Daoy (cell line): Measurements from ENCODE around the gene ZFAND6. TPM values are rescaled to one million over a fixed set of nuclear protein-coding genes. Genes with fewer than 3 reads are reported as not detected.

ENCODE experiments used
- DNase-seq: peaks from one replicate; pipeline ENCODE4 v3.0.0-alpha.2; 2015; ENCODE audit warnings: low read depth
- total RNA-seq: library from RNA; depleted of rRNA; stranded (reverse); fragments of >200 nt; shearing (Covaris generic); gene quantifications from 2 replicates; pipeline ENCODE4 v1.2.3, GENCODE V29; 2014

ZFAND6 gene
- total RNA-seq, 1 experiment from 2014 or later: 102 TPM

DNA sequence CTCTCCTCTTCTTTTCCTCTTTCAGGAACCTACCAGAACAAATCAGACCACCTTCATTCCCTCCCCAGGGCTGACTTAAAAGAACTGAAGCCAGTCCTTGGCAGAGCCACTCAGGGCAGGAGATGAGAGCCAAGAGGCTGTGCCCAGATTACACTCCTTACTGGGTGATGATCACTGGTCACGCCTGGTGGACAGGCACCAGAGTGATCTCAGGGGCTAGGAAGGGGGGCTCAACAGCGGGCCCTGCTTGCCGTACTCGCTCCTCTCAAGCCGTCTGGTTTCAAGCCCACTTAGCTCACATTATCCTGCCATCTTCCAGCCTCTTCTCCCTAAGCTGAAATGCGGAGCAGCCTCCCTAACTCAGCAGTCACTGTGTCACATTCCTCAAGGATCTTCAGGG is 91.7 kb downstream of the ZFAND6 start:
- DNase-seq: no peak

DNA sequence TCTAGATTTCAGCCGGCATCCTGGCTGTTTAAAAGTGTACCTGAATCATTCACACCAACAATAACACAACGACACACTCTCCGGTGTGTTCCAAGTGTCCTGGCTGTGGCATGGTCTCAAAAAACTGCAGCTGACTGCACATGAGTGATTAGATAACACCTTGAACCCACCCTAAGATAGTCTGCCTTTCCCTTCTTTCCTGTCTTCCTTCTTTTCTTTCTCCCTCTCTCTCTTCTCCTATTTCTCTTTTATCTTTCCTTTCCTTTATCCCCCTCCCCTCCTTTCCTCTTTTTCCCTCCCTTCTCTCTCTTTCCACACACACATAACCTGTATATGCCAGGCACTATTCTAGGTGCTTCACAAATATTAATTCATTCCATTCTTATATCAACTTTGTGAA is 92.1 kb downstream of the ZFAND6 start:
- no peak for DNase-seq

DNA sequence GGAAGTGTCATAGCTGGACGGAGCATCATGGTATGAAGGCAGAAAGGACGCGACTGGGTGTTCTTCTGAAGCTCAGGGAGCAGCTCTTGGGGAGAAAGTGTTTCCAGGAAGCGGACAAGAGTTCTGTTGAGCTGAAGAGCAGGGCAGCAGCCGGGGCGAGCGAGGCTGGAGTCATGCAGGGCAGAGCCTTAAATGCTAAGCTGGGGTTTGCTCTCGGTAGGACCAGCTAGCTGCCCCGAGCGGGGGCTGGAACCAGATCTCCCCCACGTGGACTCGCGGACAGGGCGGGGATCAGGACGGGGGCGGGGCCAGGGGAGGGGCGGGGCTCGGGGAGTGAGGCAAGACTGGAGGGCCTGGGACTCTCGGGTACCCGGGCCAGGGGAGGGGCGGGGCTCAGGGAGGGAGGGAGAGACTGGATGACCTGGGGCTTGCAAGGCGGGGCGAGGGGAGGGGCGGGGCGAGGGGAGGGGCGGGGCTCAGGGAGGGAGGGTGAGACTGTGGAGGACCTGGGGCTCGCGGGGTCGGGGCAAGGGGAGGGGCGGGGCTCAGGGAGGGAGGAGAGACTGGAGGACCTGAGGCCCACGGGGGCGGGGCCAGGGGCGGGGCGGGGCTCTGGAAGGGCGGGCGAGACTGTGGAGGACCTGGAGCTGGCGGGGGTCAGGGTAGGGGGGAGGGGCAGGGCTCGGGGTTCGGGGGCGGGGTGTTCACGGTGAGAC is 92.9 kb downstream of the ZFAND6 start:
- peak; percentile 95 for DNase-seq

DNA sequence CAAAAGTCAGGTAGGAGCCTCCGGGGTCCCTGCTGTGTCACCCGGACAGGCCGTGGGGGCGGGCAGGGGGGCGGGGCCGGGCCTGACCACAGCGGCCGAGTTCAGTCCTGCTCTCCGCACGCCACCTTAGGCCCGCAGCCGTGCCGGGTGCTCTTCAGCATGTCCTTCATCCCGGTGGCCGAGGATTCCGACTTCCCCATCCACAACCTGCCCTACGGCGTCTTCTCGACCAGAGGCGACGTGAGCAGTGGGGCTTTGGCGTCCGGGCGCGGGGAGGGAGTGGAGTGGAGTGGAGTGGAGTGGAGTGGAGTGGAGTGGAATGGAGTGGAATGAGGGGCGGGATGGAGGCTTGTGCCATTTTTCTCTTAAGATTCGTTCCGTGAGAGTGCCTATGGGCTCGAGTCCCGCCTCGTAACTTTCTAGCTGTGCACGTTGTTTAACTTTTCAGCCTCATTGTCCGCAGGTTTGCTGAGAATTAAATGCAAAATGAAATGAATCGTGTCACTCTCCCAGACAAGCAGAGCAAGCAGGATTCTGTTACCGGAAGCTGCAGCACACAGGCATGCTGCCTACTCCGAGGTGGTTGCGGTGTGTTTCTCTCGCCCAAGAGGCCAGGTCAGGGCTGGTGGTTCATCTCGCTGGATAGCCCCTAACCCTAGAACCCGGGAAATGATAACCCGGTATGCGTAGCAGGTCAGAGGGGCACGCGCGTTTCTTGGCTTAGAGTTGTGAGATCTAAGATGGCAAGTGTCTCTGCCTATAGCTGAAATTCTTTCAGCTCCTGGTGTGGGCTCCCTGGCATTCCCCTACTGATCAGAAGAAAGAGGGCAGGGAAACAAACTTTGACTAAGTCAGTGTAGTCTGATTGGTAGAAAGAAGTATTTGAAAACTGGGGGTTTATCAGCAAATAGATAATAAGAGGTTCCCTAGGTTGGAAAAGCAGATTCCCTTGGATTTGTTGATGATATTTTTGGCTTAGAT is 93.7 kb downstream of the ZFAND6 start, which contains the start of gene FAH:
FAH (plus strand) TSS at position 104 of the 981 bp plus-strand sequence; CDS start at position 160, 56 bp downstream.
- peak; percentile 64 for DNase-seq

DNA sequence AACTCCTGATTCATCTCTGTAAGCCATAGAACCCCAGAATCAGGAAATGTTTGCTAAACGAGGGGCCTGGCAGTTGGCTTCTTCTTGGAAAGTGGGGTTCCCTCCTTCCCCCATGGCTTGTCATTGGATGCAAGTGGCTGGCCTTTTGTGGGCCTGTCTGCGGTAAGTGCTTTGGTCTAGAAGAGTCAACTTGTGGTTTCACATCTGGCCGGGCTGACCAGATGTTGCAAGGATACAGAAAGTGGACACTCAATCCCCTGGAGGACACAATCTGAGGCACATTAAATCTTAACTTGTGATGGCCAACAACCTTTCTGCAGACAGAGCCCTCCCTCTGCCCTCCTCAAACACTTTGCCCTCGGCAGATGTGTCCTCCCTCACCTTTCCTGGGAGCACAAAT is 94.4 kb downstream of the ZFAND6 start:
- DNase-seq: no peak

DNA sequence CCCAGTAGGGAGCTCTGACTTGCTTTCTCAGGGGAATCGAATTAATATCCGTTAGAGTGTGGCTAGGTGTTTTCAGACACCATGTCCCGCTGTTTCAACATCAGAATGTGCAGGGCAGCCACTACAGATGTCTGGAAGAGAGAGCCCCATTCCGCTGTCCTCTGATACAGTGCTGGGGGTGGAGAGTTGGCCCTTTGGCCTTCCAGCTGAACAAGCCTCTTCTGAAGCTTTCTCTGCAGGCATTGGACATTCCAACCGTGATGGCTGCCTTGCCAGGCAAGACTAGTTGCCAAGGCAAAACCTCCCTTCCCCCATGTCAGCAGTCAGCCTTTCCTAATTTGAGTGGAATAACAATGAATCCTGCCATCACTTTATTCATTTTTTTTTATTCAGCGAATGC is 94.9 kb downstream of the ZFAND6 start:
- no peak for DNase-seq

DNA sequence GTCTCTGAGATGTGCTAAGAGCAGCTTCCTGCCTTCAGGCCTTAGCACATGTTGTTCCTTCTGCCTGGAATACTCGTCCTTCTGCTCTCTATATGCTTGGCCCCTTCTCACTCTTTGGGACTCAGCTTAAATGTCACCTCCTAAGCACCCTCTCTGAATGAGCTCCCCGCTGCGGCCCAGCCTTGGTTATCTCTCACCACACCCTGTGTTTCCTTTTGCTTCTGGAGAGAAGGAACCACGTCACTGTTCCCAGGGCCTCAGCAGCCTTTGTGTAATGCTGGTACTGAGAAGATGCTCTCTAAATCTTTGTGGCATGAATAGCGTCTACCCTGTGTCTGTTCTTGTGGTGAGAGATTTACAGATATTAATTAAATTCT is 95.5 kb downstream of the ZFAND6 start:
- no peak for DNase-seq

DNA sequence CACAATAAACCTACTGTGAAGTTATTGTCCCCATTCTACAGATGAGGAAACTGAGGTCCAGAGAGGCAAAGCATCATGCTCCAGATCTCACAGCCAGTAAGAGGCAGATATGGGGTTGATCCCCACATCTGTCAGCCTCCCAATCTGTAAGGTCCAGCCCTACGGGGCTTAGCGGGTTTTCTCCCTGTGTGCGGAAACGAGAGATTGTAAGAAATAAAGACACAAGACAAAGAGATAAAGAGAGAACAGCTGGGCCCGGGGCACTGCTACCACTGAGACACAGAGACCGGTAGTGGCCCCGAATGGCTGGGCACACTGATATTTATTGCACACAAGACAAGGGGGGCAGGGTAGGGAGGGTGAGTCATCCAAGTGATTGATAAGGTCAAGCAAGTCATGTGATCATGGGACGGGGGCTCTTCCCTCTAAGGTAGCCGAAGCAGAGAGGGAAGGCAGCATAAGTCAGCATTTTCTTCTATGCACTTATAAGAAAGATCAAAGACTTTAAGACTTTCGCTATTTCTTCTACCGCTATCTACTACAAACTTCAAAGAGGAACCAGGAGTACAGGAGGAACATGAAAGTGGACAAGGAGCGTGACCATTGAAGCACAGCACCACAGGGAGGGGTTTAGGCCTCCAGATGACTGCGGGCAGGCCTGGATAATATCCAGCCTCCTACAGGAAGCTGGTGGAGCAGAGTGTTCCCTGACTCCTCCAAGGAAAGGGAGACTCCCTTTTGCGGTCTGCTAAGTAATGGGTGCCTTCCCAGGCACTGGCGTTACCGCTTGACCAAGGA is 96.1 kb downstream of the ZFAND6 start:
- DNase-seq: peak; percentile 41

DNA sequence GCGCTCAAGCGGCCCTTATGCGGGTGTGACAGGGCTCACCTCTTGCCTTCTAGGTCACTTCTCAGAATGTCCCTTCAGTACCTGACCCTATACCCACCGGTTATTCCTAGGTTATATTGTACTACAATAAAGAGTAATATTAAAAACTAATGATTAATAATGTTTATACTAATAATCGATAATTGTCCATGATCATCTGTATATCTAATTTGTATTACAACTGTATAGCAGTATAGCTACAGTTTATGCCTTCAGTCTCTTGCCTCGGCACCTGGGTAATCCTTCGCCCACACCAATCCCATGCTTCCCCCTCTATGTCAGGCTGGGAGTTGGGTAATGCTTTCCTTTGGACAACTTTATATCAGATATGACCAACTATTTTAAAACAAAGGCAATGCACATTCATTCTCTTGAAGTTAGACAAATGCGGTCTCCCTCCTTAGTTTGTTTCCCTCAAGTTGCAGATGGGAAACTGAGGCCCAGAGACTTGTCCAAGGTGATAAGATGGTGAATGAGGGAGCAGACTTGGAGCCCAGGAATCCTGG is 96.8 kb downstream of the ZFAND6 start:
- no peak for DNase-seq

DNA sequence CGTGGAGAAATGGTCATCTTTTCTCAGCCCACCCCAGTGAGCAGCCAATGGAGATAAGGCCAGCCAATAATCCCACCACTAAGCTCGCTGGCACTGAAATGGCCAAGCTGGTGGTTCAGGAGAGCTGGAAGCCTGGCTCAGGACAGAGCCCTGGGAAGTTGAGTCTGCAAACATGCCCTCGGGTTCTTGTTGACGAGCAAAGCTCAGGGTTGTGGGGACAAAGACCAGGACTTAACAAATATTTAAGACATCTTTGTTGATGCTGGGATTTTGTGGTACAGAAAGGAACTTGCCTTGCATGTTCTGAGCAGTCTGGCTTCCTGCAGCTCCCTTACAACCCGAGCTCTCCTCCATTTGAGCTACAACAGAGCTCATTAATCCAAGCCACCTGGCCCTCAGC is 97.7 kb downstream of the ZFAND6 start:
- DNase-seq: no peak

DNA sequence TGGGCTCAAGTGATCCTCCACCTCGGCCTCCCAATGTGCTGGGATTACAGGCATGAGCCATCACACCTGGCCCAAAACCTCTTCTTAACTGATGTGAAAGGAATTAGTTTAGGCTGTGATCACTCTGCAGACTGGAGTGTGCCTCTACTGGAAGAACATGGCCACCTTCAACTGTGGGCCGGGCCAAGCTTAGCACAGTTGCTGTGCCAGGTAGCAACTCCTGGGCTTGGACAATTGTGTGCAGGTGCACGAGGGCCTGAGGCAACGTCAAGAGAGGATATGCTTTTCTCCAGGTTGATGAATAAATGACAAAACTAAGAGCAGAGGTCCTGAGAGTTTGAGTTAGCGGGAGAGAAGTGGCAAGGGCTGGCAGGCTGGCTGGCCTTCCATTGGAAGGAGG is 99.8 kb downstream of the ZFAND6 start:
- no peak for DNase-seq

DNA sequence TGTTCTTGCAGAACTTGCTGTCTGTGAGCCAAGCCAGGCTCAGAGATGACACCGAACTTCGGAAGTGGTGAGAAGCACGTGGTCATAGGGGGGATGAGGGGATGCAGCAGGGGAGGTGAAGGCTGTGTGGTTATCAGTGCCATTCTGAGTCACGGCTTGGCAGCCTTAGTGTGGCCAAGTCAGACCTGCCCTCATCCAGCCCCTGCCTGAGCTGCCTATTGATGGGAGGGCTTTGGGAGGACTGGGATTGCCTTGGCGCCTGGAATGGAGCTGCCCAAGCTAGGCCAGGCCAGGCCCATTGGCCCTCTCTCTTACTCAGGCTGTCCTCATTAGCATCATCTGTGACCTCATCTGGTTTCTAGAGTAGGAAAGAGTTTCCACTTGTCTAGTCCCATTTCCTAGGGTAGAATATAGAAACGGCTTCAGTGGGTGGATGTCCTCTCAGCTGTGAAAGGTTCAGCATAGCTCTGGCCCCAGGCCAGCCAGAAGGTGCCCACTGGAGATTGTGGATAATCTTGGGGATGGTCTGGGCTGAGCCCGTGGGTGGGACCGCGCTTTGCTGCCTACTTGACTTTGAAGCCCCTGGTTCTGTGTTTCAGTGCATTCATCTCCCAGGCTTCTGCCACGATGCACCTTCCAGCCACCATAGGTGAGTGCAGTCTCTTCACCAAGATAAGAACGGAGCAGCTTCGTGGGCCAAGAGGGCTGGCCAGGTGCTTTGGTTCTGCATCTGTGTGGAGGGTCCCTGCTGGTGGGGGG is 100.5 kb downstream of the ZFAND6 start:
- peak; percentile 80 for DNase-seq

DNA sequence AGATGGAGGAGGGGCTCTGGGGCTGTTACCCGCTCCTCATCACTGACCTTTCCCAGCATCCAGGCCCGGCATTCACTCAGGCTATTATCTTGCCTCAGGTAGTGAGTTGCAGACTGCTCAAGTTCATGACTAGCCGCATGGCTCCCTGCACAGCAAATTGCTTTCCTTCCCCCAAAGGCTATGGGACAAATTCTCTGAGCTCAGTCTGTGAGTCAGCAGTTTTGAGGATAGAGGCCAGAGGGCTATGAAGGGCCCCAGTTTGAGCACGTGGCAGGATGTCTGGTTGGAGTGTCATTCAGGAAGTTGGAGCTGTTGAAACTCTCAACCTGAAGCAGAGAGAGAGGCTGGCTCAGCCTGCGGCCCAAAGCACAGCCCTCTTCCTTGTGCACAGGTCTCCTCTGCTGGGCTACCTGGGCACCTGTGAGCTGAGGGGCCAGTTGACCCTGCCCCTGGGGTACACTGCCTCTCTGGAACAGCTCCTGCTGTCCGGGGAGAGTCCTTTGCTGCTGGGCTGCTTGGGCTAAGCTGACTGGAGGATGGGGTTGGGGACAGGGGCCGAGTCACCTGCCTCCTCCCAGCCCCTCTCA is 101.2 kb downstream of the ZFAND6 start:
- peak; percentile 89 for DNase-seq

DNA sequence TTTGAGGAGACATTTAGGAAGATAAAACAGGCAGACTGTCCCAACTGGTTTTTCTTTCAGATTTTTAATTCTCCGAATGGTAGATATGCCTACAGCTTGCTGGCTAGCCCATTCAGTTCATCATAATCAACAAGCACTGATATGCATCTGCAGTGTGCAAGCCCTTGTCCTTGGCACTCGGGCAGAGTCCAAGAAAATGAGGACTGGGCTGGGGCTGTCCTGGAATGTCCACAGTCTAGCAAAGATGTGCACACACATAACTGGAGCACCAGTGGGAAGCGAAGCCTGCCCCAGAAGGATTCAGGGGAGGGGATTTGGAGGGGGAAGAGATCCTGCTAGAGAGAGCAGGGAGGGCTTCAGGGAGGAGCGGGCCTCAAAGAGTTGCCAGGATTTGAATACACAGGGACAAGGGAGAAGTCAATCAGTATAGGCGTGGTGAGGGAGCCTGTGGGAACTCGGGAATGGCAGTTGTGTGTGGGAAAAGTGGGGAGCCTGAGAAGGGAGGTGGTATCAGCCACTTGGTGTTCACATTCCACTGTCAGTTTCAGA is 102.1 kb downstream of the ZFAND6 start:
- no peak for DNase-seq

DNA sequence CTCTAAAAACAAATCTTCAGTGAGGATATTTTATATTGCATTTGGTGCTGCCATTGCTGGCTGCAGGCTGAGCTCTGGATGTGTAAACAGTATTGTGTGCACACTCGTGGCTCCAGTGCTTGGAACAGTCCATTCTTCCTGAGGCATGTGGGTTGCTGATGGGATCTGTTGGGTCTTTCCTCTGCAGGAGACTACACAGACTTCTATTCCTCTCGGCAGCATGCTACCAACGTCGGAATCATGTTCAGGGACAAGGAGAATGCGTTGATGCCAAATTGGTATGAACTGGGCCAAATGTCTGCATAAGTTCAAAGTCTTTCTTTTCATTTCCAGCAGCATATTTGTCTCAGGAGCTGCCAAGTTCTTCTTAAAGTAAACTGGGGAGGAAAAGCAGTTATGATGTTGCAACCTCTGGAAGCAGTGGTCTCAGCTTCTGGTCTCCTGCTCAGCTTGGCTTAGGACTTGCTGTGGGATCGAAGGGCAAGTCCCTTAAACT is 102.6 kb downstream of the ZFAND6 start:
- no peak for DNase-seq

DNA sequence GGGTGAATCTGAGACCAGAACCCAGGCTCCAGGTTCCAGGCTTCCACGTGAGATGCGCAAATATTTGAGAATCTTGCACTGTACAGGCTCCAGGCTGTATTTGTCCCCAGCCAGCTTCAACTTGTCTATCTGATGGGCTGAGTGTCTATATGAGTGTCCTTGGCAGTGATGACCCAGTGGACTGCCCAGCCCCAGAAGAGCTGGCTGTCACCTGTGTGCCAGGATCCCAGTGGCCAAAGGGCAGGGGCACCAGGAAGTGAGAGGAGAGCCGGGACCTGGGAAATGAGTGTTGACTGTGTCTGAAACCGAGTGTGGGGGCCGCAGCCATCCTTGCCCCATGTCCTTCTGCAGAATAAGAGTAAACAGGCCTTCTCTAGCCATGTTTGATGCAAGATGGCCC is 103.7 kb downstream of the ZFAND6 start:
- DNase-seq: no peak

DNA sequence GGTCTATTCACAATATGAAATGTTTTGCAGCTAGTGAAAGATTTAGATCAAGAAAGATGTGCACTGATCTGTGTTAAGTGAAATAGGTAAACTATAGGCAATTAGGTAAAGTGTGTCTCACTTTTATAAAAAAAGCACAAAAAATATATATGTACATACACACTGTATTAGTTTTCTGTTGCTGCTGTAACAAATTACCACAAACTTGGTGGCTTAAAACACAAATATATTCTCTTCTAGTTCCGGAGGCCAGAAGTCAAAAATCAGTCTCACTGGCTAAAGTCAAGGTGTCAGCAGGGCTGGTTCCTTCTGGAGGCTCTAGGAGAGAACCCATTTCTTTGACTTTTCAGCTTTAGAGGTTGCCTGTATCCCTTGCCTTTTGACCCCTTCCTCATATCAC is 104.4 kb downstream of the ZFAND6 start:
- DNase-seq: no peak

DNA sequence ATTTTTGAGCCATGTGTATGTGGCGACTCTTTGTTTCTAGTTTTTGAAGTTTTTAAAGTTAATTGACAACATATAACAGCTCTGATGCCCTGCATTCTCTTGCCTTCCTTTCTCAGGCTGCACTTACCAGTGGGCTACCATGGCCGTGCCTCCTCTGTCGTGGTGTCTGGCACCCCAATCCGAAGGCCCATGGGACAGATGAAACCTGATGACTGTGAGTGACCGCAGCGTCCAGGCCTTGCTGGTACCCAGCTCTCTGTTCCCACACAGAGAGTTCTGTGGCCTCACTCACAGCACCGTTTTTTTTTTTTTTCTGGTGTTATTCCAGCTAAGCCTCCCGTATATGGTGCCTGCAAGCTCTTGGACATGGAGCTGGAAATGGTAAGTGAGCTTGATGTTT is 108.5 kb downstream of the ZFAND6 start:
- DNase-seq: no peak

DNA sequence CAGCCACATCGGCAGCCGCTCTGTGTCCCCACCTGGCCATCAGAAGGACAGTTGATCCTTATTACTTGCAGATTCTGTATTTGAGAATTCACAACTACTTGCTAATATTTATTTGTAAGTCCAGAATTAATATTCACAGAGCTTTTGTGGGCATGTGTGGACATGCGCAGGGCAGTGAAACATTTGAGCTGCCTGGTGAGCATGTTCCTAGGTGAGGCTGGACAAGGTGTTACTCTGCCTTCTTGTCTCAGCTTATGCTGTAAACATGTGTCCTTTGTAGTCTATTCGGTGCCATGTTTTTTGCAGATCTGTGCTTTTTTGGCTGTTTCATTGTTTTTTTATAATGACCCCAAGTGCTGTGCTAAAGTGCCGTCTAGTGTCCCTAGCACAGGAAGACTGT is 108.9 kb downstream of the ZFAND6 start:
- no peak for DNase-seq

DNA sequence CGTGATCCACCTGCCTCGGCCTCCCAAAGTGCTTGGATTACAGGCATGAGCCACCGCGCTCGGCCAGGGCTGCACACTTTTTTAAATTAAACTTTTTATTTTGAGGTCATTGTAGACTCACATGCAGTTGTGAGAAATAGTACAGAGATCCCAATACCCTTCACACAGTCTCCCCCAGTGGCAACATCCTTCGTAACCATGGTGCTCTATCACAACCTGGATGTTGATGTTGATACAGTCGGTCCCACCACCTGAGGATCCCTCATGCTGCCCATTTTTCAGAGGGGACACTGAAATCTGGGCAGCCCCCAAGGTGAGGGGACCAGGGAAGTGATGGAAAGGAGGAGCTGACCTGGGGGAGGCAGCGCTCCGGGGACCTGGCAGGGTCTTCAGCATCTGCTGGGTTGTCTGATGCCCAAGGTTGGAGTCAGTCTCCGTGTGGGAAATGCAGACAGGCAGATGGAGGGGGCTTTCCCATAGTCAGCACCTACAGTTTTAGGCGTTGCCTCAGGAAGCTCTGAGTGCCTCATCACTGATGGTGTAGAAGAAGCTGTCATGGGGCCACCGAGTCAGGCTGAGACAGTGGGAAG is 110.4 kb downstream of the ZFAND6 start:
- no peak for DNase-seq
